NCI-H345 (cell line): ENCODE measurements around the gene RFESD.

Source experiments
- DNase-seq: peaks from one replicate; lab custom pipeline; 2025; lab: John Stamatoyannopoulos, UW

The RFESD gene

GRCh38 chr5:95646569-95647431, at the start of gene RFESD:
RFESD (plus strand) TSS chr5:95646777; CDS start chr5:95652272, 5,495 bp downstream.
- peak; percentile 96 for DNase-seq

GRCh38 chr5:95599252-95599651, 47.3 kb upstream of the RFESD start:
- DNase-seq, result no peak

GRCh38 chr5:95600557-95600956, 46.0 kb upstream of the RFESD start:
- DNase-seq, result no peak

- DNase-seq, result no peak
These were observed 40.8 kb upstream of the RFESD start for GRCh38 chr5:95605786-95606185.

GRCh38 chr5:95606419-95606818, 40.2 kb upstream of the RFESD start:
- no peak for DNase-seq

GRCh38 chr5:95609711-95610110, 36.9 kb upstream of the RFESD start:
- no peak for DNase-seq

- DNase-seq, result no peak
These were observed 36.0 kb upstream of the RFESD start for GRCh38 chr5:95610546-95610945.

GRCh38 chr5:95611396-95611795, 35.2 kb upstream of the RFESD start:
- no peak for DNase-seq

- DNase-seq, result no peak
These were observed 33.1 kb upstream of the RFESD start for GRCh38 chr5:95613514-95613913.

- DNase-seq, result no peak
These were observed 31.5 kb upstream of the RFESD start for GRCh38 chr5:95615164-95615467.

GRCh38 chr5:95617057-95617456, 29.5 kb upstream of the RFESD start:
- no peak for DNase-seq

- DNase-seq, result no peak
These were observed 27.5 kb upstream of the RFESD start for GRCh38 chr5:95619096-95619495.

- DNase-seq, result peak; percentile 25
These were observed 27.0 kb upstream of the RFESD start for GRCh38 chr5:95619514-95620029.

GRCh38 chr5:95620030-95620869, 26.3 kb upstream of the RFESD start, which contains the start of gene GPR150:
GPR150 (plus strand) TSS chr5:95620087; CDS start chr5:95620276, 189 bp downstream.
- DNase-seq, result peak; percentile 41

- DNase-seq, result peak; percentile 40
These were observed 25.4 kb upstream of the RFESD start for GRCh38 chr5:95620870-95621838.

- no peak for DNase-seq
These were observed 24.5 kb upstream of the RFESD start for GRCh38 chr5:95621839-95622629.

GRCh38 chr5:95623706-95624105, 22.9 kb upstream of the RFESD start:
- DNase-seq, result no peak

- DNase-seq, result no peak
These were observed 22.2 kb upstream of the RFESD start for GRCh38 chr5:95624368-95624767.

- DNase-seq, result no peak
These were observed 19.9 kb upstream of the RFESD start for GRCh38 chr5:95626701-95627100.

- no peak for DNase-seq
These were observed 18.4 kb upstream of the RFESD start for GRCh38 chr5:95627971-95628810.
